HG03342 (cell line): ENCODE data around the gene SURF6.
"Not testable (repeated sequence)": the region's sequence is repeated elsewhere in the genome, so short reads cannot be mapped to it uniquely, and the experiment has no call there.

ENCODE experiments used
- ATAC-seq: cut with Tn5 transposase; IDR thresholded peaks from one replicate; pipeline ENCODE4 v1.9.1; 2021; ENCODE audit warnings: mild to moderate bottlenecking, moderate library complexity; ENCODE audit not compliant: unreplicated experiment

The SURF6 gene

GRCh38 chr9:133348718-133349573 lies 13.0 kb upstream of the SURF6 start:
- no peak for ATAC-seq

GRCh38 chr9:133347985-133348717 lies 12.2 kb upstream of the SURF6 start, which contains the start of the genes MED22 and RPL7A:
Gene MED22, minus strand, starts transcription at chr9:133348131. Its CDS starts 1,469 bp downstream, at chr9:133346662.
Gene RPL7A, plus strand, starts transcription at chr9:133348218. Its CDS starts 26 bp downstream, at chr9:133348244.
- peak; percentile 62 for ATAC-seq

- peak; percentile 27 for ATAC-seq
These were observed 11.6 kb upstream of the SURF6 start for GRCh38 chr9:133347515-133347984.

- no peak for ATAC-seq
These were observed 10.2 kb upstream of the SURF6 start for GRCh38 chr9:133346021-133346785.

GRCh38 chr9:133345596-133345995 lies 9.6 kb upstream of the SURF6 start:
- ATAC-seq = no peak

- no peak for ATAC-seq
These were observed 9.0 kb upstream of the SURF6 start for GRCh38 chr9:133344979-133345378.

GRCh38 chr9:133344071-133344470 lies 8.1 kb upstream of the SURF6 start:
- no peak for ATAC-seq

- ATAC-seq = no peak
These were observed 6.6 kb upstream of the SURF6 start for GRCh38 chr9:133342570-133342969.

GRCh38 chr9:133342069-133342406 lies 6.0 kb upstream of the SURF6 start:
- ATAC-seq = no peak

GRCh38 chr9:133341369-133342068 lies 5.5 kb upstream of the SURF6 start:
- no peak for ATAC-seq

GRCh38 chr9:133340916-133341315 lies 4.9 kb upstream of the SURF6 start:
- ATAC-seq = no peak

GRCh38 chr9:133340256-133340655 lies 4.3 kb upstream of the SURF6 start:
- no peak for ATAC-seq

- ATAC-seq = no peak
These were observed 3.7 kb upstream of the SURF6 start for GRCh38 chr9:133339641-133340040.

- ATAC-seq = not testable (repeated sequence)
These were observed 1.1 kb downstream of the SURF6 start for GRCh38 chr9:133334888-133335287.

GRCh38 chr9:133334161-133334560 lies 1.8 kb downstream of the SURF6 start:
- no peak for ATAC-seq

- ATAC-seq = no peak
These were observed 2.4 kb downstream of the SURF6 start for GRCh38 chr9:133333566-133333965.

- no peak for ATAC-seq
These were observed 3.0 kb downstream of the SURF6 start for GRCh38 chr9:133333011-133333410.

GRCh38 chr9:133332381-133332730 lies 3.6 kb downstream of the SURF6 start:
- no peak for ATAC-seq

GRCh38 chr9:133331641-133332380 lies 4.2 kb downstream of the SURF6 start:
- ATAC-seq = no peak

GRCh38 chr9:133331221-133331620 lies 4.8 kb downstream of the SURF6 start:
- no peak for ATAC-seq
